Keratinocyte (primary cell): ENCODE results near the gene MOB3B.

Experiments used
- CTCF ChIP-seq, 3 experiments: IDR thresholded peaks in 1 of 3; conservative IDR thresholded peaks in 1 of 3; optimal IDR thresholded peaks in 1 of 3; 2 replicates in 2 of 3; 3 replicates in 1 of 3; pipeline versions ENCODE3 to v1.5.1; 2011; ENCODE audit warnings: low read length in 3 of 3, mild to moderate bottlenecking in 3 of 3, moderate library complexity in 2 of 3, control low read depth in 1 of 3, inconsistent platforms in 1 of 3; ENCODE audit not compliant: insufficient read depth in 2 of 3; ENCODE audit errors: extremely low read depth in 1 of 3
- EZH2 ChIP-seq: IDR thresholded peaks from one replicate; pipeline ENCODE4 v1.6.1; 2012; ENCODE audit warnings: inconsistent platforms, mild to moderate bottlenecking, low read length, moderate library complexity

GRCh38 chr9:27528076-27528885, 1.3 kb downstream of the MOB3B start:
- TF ChIP-seq CTCF (optimal IDR thresholded peaks at IDR 0.05 in 1 of 3, IDR thresholded peaks at IDR 0.05 in 1 of 3, conservative IDR thresholded peaks at IDR 0.05 in 1 of 3; ENCODE audit: extremely low read depth in 1 of 3, insufficient read depth in 2 of 3, low read length in 3 of 3) (no peak), EZH2 (no peak)
